OCI-M2 (cell line): ENCODE data around the gene RTCB.
"Not testable (repeated sequence)": the region's sequence is repeated elsewhere in the genome, so short reads cannot be mapped to it uniquely, and the experiment has no call there.

Experiments used
- DNase-seq: peaks from one replicate; lab custom pipeline; 2025; ENCODE audit not compliant: unreplicated experiment; lab: John Stamatoyannopoulos, UW

Gene RTCB

DNA sequence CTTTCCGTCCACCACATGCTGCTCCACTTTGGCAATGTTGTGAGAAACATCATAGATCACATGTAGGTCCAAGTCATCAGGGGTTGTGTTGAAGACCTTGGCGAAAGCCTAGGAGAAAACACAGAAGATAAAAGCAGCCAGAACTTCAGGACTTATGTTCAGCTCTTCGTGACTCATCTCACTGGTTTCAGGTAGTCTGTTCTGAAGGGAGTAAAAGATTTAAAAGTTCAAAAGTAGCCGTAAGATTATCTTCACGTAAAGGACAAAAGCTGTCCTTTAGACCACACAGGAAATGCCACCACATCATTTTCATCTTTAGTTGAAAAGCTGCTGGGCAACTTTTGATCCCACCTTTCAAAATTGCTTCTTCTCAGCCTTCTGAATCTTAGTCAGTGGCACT is 16.9 kb downstream of the RTCB start:
- no peak for DNase-seq

- DNase-seq: no peak
These were observed 22.4 kb downstream of the RTCB start for GRCh38 chr22:32389685-32390084.

DNA sequence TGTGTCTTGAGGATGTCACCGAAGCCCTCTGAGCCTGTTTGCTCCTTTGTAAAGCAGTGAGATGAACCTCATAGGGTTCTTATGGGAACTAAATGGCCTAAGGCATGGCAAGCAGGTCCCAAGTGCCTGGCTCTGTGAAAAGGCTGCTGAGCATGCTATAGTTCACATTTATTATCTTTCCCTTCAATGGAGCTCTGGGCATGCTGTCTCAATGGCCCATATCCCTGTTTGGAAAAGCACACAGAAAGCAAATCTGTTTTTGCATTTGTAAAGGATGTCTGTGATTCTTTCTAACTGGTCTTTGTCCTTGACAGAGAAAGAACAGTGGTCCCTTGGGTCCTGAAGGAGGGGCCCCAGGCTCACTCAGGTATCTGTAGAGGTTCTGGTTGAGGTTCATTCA is 26.4 kb downstream of the RTCB start:
- DNase-seq: no peak

- no peak for DNase-seq
These were observed 31.1 kb downstream of the RTCB start for GRCh38 chr22:32380991-32381390.

DNA sequence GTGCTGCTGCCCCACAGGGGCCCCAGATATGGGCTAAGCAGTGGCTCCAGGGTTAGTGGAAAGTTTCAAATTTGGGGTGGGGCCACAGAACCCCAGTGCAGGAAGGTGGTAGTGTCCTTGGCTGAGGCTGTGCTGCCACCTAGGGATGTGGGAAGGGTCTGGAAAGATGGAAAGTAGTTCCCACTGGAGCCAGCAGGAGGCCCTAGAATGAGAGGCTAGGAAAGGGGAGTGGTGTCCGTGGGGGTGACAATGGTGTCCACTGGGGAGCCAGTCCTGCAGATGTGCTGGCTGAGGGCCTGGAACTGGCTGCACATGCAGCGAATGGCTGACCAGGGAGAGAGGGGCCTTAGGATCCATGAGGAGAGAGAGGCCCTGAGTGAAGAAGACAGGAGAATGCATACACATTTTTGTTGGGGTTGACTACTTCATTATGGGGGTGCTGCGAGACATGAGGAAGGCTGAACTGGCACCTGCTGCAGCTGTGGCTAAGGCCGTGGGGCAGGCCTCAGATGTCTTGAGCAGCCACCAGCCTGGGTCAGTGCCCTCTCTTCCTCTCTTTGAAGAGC is 33.3 kb downstream of the RTCB start:
- DNase-seq: no peak

- no peak for DNase-seq
These were observed 35.4 kb downstream of the RTCB start for GRCh38 chr22:32376681-32377080.

DNA sequence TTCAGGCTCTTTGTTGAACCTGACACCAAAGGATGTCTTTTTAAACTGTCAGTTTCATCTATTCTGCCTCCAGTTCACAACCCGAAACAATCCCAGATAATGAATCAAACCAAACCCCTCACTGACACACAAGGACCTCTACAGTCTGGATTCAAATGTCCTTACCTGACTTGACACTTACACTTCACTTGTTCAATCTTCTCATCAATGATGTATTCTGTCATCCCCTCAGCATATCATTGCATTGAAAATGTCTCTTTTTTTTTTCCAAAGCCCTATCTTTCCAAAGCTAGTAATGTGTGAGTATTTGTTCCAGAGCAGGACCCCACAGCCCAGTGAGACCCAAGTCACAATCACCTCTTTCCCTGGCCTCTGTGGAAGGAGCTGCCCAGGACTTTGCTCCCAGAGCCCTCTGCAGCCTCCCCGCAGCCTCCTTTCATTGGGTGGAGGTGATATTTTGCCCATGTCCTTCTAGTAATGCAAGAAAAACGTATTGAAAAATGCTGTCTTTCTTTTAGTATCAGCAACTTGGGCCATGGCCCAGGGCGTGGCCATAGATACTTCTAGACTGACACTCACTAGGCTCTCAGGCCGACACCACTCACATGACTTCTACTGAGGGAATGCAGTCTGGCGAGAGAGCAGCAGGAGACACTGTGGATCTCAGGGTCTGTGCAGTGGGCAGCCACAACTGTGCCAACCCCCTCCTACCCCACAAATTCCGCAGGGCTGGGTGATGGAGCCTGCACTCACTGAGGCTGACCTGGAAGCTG is 36.2 kb downstream of the RTCB start:
- no peak for DNase-seq

- no peak for DNase-seq
These were observed 47.8 kb downstream of the RTCB start for GRCh38 chr22:32364210-32364609.

DNA sequence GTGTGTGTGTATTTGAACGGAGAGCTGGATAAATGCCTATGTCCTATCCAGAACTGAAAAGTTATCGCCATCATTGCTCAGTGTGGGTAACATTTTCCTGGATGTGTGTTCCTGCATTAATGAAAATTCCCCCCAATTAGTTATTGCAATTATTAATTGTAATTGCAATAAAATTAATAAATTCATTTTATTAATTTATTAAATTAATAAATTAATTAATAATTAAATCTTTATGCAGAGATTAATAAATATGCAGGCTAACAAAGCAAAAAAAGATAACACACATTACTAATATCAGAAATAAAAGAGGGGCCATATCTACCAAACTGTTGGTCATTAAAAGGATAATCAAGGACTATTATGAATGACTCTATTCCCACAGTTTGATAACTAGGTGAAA is 50.8 kb downstream of the RTCB start:
- no peak for DNase-seq

DNA sequence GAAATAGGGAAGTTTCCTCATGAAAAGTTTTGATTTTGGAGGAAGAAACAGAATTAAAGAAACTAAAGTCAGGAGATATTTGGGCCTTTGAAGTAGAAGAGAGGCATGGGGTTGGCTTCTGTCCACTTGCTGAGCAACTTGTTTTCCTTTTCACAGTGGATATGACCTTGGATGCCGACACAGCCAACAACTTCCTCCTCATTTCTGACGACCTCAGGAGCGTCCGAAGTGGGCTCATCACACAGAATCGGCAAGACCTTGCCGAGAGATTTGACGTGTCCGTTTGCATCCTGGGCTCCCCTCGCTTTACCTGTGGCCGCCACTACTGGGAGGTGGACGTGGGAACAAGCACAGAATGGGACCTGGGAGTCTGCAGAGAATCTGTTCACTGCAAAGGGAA is 52.0 kb downstream of the RTCB start:
- not testable (repeated sequence) for DNase-seq

GRCh38 chr22:32357567-32357966 is 54.5 kb downstream of the RTCB start, which contains the start of gene RFPL3:
Gene RFPL3, plus strand, starts transcription at chr22:32357867. Its CDS starts 205 bp downstream, at chr22:32358072.
- not testable (repeated sequence) for DNase-seq

DNA sequence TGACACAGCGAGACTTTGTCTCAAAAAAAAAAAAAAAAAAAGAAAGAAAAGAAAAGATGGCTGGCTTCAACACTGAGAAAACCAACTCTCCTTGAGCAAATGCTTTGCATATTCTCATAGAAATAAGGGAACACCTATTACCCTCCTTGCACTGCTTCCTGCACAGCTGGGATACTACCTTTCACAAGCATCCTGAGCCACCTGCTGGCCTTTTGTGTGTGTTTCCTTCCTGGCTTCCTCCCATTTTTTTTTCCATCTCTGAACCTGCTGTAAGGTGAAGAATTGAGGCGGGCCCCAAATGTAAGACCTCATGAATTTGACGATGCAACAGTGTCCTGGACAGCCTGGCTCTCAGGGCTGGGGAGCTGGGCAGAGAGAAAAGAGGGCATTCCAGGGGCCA is 56.3 kb downstream of the RTCB start:
- no peak for DNase-seq

- DNase-seq: no peak
These were observed 57.4 kb downstream of the RTCB start for GRCh38 chr22:32354360-32355351.

- no peak for DNase-seq
These were observed 58.2 kb downstream of the RTCB start for GRCh38 chr22:32353840-32354239.

DNA sequence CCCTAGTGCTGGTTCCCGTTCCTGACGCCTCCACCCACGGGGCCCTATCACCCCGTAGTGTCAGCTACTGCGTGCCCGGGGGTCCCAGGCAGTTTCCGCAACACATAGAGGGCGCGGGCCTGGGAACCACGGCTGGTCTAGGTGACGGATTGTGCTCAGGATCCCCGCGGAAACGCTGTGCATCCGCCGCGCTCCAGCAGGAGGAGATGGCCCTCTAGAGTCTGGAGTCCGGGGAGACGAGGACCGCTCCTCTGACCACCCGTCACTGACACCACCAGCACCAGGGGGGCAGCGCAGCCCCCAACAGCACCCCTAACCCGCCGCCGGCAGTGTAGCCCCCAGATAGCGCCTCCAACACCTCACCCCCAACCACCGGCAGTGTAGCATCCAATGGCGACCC is 58.8 kb downstream of the RTCB start:
- no peak for DNase-seq

- DNase-seq: no peak
These were observed 59.4 kb downstream of the RTCB start for GRCh38 chr22:32352681-32353080.

DNA sequence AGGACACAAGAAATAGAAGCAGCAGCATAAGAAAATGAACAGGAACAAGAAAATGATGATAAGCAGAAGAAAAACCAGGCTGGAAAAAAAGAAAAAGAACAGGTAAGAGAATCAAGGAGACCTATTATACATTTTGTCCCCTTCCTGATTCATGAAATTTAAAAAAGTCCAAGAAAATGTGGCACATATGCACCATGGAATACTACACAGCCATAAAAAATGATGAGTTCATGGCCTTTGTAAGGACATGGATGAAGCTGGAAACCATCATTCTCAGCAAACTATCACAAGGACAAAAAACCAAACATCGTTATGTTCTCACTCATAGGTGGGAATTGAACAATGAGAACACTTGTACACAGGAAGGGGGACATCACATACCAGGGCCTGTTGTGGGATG is 60.2 kb downstream of the RTCB start:
- not testable (repeated sequence) for DNase-seq

DNA sequence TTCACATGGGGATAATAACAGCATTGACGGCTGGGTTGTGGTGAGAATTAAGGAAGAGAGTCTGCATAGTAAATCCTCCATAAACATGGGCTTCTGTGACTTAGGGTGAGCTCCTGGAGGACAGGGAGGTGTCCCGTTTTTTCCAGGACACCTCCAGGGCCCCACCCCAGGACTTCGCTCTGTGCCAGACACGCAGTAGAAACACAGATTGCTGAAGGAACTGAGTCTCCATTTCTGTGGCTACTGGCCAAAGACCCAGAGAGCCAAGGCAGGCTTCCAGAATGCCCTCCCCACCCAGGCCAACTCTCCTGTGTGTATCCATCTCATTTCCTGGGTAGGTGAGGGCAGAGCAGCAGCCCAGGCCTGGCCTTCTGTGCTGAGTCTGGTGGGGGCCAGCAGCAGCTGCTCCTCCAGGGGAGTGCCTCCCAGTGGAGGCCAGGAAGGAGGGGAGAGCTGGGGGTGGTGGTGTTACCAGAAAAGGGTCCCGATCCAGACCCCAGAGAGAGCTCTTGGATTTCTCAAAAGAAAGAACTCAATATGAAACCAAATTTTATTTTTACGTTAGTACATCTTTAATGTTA is 63.9 kb downstream of the RTCB start:
- no peak for DNase-seq

GRCh38 chr22:32343941-32344340 is 68.1 kb downstream of the RTCB start:
- no peak for DNase-seq

DNA sequence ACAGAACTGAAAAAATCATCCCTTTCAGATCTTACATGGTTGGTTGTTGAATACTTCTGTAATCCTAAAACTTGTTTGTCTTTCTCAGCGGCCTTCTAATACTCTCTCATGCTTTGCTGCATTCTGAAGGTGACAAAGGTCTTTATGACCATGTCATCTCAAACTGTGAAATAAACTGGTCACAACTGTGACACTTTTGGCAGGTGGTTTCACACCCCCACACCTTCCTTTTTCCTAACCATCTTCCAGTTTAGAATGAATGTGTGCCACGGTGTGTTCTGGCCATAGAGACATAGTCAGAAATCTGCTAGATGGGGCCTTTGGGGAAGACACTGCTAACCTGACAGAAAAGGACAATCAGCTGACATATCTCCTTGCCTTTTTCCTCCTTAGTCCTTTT is 69.1 kb downstream of the RTCB start:
- DNase-seq: no peak

DNA sequence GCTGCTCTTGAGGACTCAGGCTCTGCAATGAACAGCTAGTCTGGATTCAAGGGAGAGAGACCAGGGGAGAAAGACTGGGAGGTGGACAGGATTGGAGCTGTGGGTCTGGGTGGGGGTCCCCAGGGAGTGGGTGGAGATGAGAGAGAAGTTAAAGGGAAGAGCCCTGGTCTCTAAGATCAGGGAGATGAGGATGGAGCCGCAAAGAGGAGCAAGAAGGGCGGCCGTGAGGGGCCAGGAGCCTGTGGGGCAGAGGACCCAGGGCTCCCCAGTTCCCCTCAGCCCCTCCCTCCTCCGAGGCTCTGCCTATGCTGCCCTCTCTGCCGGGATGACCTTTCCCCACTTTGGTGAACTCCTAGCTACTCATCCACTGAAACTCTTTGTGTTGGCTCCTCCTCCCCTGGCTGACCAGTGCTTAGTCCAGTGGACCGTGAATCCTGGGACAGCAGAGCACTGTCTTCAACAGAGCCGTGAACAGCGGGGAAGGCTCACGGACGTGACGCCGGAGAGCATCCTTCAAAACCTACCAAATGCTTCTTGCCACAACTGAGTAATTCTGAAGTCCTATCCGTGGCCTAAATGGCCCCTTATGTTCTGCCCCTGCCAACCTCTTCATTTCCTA is 70.8 kb downstream of the RTCB start:
- no peak for DNase-seq
